ENCODE results near the gene BARHL2. TPM values are rescaled to one million over a fixed set of nuclear protein-coding genes. Genes with fewer than 3 reads are reported as not detected.

The BARHL2 gene
- total RNA-seq, 4 donors from 2014 or later, result not detected

- no peak for TF ChIP-seq EP300 (IDR thresholded peaks at IDR 0.05)
- no peak for TF ChIP-seq CTCF (IDR thresholded peaks at IDR 0.05)
- no peak for TF ChIP-seq POLR2AphosphoS5 (IDR thresholded peaks at IDR 0.05)
- TF ChIP-seq POLR2A (IDR thresholded peaks at IDR 0.05; ENCODE audit: low read depth), result no peak
- Histone ChIP-seq H3K4me3 (no peak overlapping the region), H3K4me1 (no peaks in the 10 kb centered on the region), H3K36me3 (no peaks in the 10 kb centered on the region), H3K9me3 (peaks cover 0 to 17% (median 11%) of the 10 kb centered on the region in 4 donors), H3K27ac (replicated peaks in 1 of 4) (no peak overlapping the region), H3K27me3 (peaks cover 0 to 8% (median 0%) of the 10 kb centered on the region in 4 donors)
- intact Hi-C loops (cut with DNase I), result no loop called here
- 60% methylated on average over 3 of the region's 3 CpGs for WGBS
- DNase-seq (ENCODE audit: extremely low spot score), result no peak
These were observed 45.4 kb downstream of the BARHL2 start for GRCh38 chr1:90671741-90672140.

GRCh38 chr1:90671251-90671650 lies 45.9 kb downstream of the BARHL2 start:
- Histone ChIP-seq H3K4me1 (no peaks in the 10 kb centered on the region), H3K4me3 (no peak overlapping the region), H3K27me3 (peaks cover 0 to 8% (median 0%) of the 10 kb centered on the region in 4 donors), H3K9me3 (peaks cover 0 to 16% (median 11%) of the 10 kb centered on the region in 4 donors), H3K36me3 (no peaks in the 10 kb centered on the region), H3K27ac (replicated peaks in 1 of 4) (no peak overlapping the region)
- DNase-seq (ENCODE audit: extremely low spot score), result no peak
- TF ChIP-seq CTCF (IDR thresholded peaks at IDR 0.05) (no peak), POLR2A (IDR thresholded peaks at IDR 0.05; ENCODE audit: low read depth) (no peak), EP300 (IDR thresholded peaks at IDR 0.05) (no peak), POLR2AphosphoS5 (IDR thresholded peaks at IDR 0.05) (no peak)
- intact Hi-C loops (cut with DNase I), result no loop called here
- WGBS, result 100% methylated on average over 1 of the region's 1 CpG
